ENCODE measurements around the gene HYLS1.

GRCh38 chr11:125950178-125950490 is 62.7 kb downstream of the HYLS1 start:
- TF ChIP-seq EP300 (IDR thresholded peaks at IDR 0.05) (no peak), POLR2AphosphoS5 (IDR thresholded peaks at IDR 0.05) (no peak)

Data from sigmoid colon (tissue), 4 donors.